HG03378 (cell line): Measurements from ENCODE around the gene MKRN3.
"Not testable (repeated sequence)": the region's sequence is repeated elsewhere in the genome, so short reads cannot be mapped to it uniquely, and the experiment has no call there.

Experiments used
- ATAC-seq: cut with Tn5 transposase; IDR thresholded peaks from one replicate; pipeline ENCODE4 v1.9.1; 2021; ENCODE audit warnings: mild to moderate bottlenecking, moderate library complexity; ENCODE audit not compliant: unreplicated experiment

The MKRN3 gene

GRCh38 chr15:23588268-23588667 lies 22.8 kb downstream of the MKRN3 start:
- ATAC-seq = no peak

GRCh38 chr15:23589012-23589411 lies 23.5 kb downstream of the MKRN3 start:
- no peak for ATAC-seq

- no peak for ATAC-seq
Measured at GRCh38 chr15:23594252-23594770, 28.8 kb downstream of the MKRN3 start.

GRCh38 chr15:23595368-23595767 lies 29.9 kb downstream of the MKRN3 start:
- no peak for ATAC-seq

GRCh38 chr15:23596736-23597135 lies 31.3 kb downstream of the MKRN3 start:
- ATAC-seq = no peak

GRCh38 chr15:23597278-23597677 lies 31.8 kb downstream of the MKRN3 start:
- not testable (repeated sequence) for ATAC-seq

GRCh38 chr15:23599053-23599452 lies 33.6 kb downstream of the MKRN3 start:
- ATAC-seq = no peak

- ATAC-seq = no peak
Measured at GRCh38 chr15:23602124-23602523, 36.6 kb downstream of the MKRN3 start.

GRCh38 chr15:23606226-23606625 lies 40.8 kb downstream of the MKRN3 start:
- ATAC-seq = no peak

GRCh38 chr15:23616536-23616935 lies 51.1 kb downstream of the MKRN3 start:
- ATAC-seq = no peak
